ENCODE data around the gene CLDN3. TPM values are rescaled to one million over a fixed set of nuclear protein-coding genes. Genes with fewer than 3 reads are reported as not detected.
A peak's percentile ranks its signal among the peaks of the same experiment; 100 is the strongest.
"Not testable (repeated sequence)": the region's sequence is repeated elsewhere in the genome, so short reads cannot be mapped to it uniquely, and the experiment has no call there.

Gene CLDN3
- total RNA-seq, 6 donors from 2014 or later = 21.9 to 95.0 (median 43.9) TPM

- no peak for TF ChIP-seq EP300 (IDR thresholded peaks at IDR 0.05)
- no peak for TF ChIP-seq CTCF (IDR thresholded peaks at IDR 0.05)
- no peak for TF ChIP-seq POLR2A (IDR thresholded peaks at IDR 0.05)
- TF ChIP-seq POLR2AphosphoS5 (IDR thresholded peaks at IDR 0.05) = no peak
- no peaks in the 10 kb centered on the region for H3K27me3 ChIP-seq
- ATAC-seq (ENCODE audit: low FRiP score in 2 of 2) = no peak
- H3K4me3 ChIP-seq = no peak overlapping the region
- H3K36me3 ChIP-seq = no peaks in the 10 kb centered on the region
- H3K4me1 ChIP-seq = no peaks in the 10 kb centered on the region
- DNase-seq = no peak
- no peaks in the 10 kb centered on the region for H3K9me3 ChIP-seq
- no peak overlapping the region for H3K27ac ChIP-seq
- 72 to 77% methylated on average over 3 of the region's 3 CpGs for WGBS, 2 donors
These were observed 42.1 kb downstream of the CLDN3 start for GRCh38 chr7:73727952-73728351.

- H3K9me3 ChIP-seq = no peaks in the 10 kb centered on the region
- DNase-seq = no peak
- 54 to 72% methylated on average over 1 of the region's 1 CpG for WGBS, 2 donors
- no peak for TF ChIP-seq POLR2AphosphoS5 (IDR thresholded peaks at IDR 0.05)
- no peak for TF ChIP-seq EP300 (IDR thresholded peaks at IDR 0.05)
- no peak for TF ChIP-seq POLR2A (IDR thresholded peaks at IDR 0.05)
- no peaks in the 10 kb centered on the region for H3K4me1 ChIP-seq
- H3K27me3 ChIP-seq = no peaks in the 10 kb centered on the region
- peak in 1 of 2 donors; percentile 7 for ATAC-seq (ENCODE audit: low FRiP score in 2 of 2)
- H3K36me3 ChIP-seq = no peaks in the 10 kb centered on the region
- no peak overlapping the region for H3K4me3 ChIP-seq
- H3K27ac ChIP-seq = no peak overlapping the region
These were observed 44.0 kb downstream of the CLDN3 start for GRCh38 chr7:73726083-73726466.

GRCh38 chr7:73723813-73724212 lies 46.3 kb downstream of the CLDN3 start:
- H3K9me3 ChIP-seq = no peaks in the 10 kb centered on the region
- no peak overlapping the region for H3K27ac ChIP-seq
- H3K36me3 ChIP-seq = no peaks in the 10 kb centered on the region
- no peaks in the 10 kb centered on the region for H3K27me3 ChIP-seq
- TF ChIP-seq POLR2A (IDR thresholded peaks at IDR 0.05) = no peak
- no peak for TF ChIP-seq EP300 (IDR thresholded peaks at IDR 0.05)
- TF ChIP-seq POLR2AphosphoS5 (IDR thresholded peaks at IDR 0.05) = no peak
- no peak for TF ChIP-seq CTCF (IDR thresholded peaks at IDR 0.05)
- H3K4me3 ChIP-seq = no peak overlapping the region
- ATAC-seq (ENCODE audit: low FRiP score in 2 of 2) (no peak), DNase-seq (no peak)
- WGBS, 2 donors = 81 to 85% methylated on average over 3 of the region's 3 CpGs
- H3K4me1 ChIP-seq = peaks cover 6 to 13% (median 9%) of the 10 kb centered on the region in 4 donors

- no peaks in the 10 kb centered on the region for H3K9me3 ChIP-seq
- DNase-seq (no peak), ATAC-seq (ENCODE audit: low FRiP score in 2 of 2) (no peak)
- no peak overlapping the region for H3K27ac ChIP-seq
- no peak for TF ChIP-seq EP300 (IDR thresholded peaks at IDR 0.05)
- TF ChIP-seq CTCF (IDR thresholded peaks at IDR 0.05) = no peak
- TF ChIP-seq POLR2AphosphoS5 (IDR thresholded peaks at IDR 0.05) = no peak
- TF ChIP-seq POLR2A (IDR thresholded peaks at IDR 0.05) = no peak
- H3K27me3 ChIP-seq = no peaks in the 10 kb centered on the region
- no peak overlapping the region for H3K4me3 ChIP-seq
- peaks cover 16 to 23% (median 19%) of the 10 kb centered on the region in 4 donors for H3K4me1 ChIP-seq
- no peaks in the 10 kb centered on the region for H3K36me3 ChIP-seq
- WGBS, 2 donors = 66 to 84% methylated on average over 6 of the region's 6 CpGs
These were observed 47.3 kb downstream of the CLDN3 start for GRCh38 chr7:73722785-73723184.

- not testable (repeated sequence) for H3K4me3 ChIP-seq; ATAC-seq (ENCODE audit: low FRiP score in 2 of 2); H3K27ac ChIP-seq; H3K9me3 ChIP-seq; H3K27me3 ChIP-seq; DNase-seq; H3K36me3 ChIP-seq
- 73 to 78% methylated on average over 4 of the region's 4 CpGs for WGBS, 2 donors
- peaks cover 22 to 29% (median 24%) of the 10 kb centered on the region in 4 donors for H3K4me1 ChIP-seq
These were observed 47.9 kb downstream of the CLDN3 start for GRCh38 chr7:73722182-73722581.

GRCh38 chr7:73721377-73721817 lies 48.7 kb downstream of the CLDN3 start:
- H3K4me1 ChIP-seq = peaks cover 22 to 36% (median 27%) of the 10 kb centered on the region in 4 donors
- no peaks in the 10 kb centered on the region for H3K27me3 ChIP-seq
- H3K27ac ChIP-seq = no peak overlapping the region
- H3K36me3 ChIP-seq = no peaks in the 10 kb centered on the region
- H3K9me3 ChIP-seq = no peaks in the 10 kb centered on the region
- no peak overlapping the region for H3K4me3 ChIP-seq
- TF ChIP-seq EP300 (IDR thresholded peaks at IDR 0.05) (no peak), POLR2AphosphoS5 (IDR thresholded peaks at IDR 0.05) (no peak), POLR2A (IDR thresholded peaks at IDR 0.05) (no peak), CTCF (IDR thresholded peaks at IDR 0.05) (no peak)
- ATAC-seq (ENCODE audit: low FRiP score in 2 of 2) (no peak), DNase-seq (peak in 1 of 2 donors; percentile 49)
- WGBS, 2 donors = 85% methylated on average over 2 of the region's 3 CpGs; no CpG with 5 or more reads in 1 of the 2 donors

GRCh38 chr7:73720443-73720842 lies 49.6 kb downstream of the CLDN3 start:
- H3K27me3 ChIP-seq; DNase-seq; H3K27ac ChIP-seq; H3K4me3 ChIP-seq; ATAC-seq (ENCODE audit: low FRiP score in 2 of 2); H3K9me3 ChIP-seq; H3K36me3 ChIP-seq: not testable (repeated sequence)
- WGBS, 2 donors = 91 to 97% methylated on average over 9 of the region's 9 CpGs
- H3K4me1 ChIP-seq = peaks cover 22 to 36% (median 29%) of the 10 kb centered on the region in 4 donors

Data from upper lobe of left lung (tissue), 6 donors.